HPDE6-E6E7 (cell line): ENCODE data around the gene PLA1A.

Source experiments
- DNase-seq: peaks from one replicate; pipeline ENCODE4 v3.0.0; 2011; ENCODE audit warnings: missing footprints; ENCODE audit errors: extremely low spot score

The PLA1A gene

DNA sequence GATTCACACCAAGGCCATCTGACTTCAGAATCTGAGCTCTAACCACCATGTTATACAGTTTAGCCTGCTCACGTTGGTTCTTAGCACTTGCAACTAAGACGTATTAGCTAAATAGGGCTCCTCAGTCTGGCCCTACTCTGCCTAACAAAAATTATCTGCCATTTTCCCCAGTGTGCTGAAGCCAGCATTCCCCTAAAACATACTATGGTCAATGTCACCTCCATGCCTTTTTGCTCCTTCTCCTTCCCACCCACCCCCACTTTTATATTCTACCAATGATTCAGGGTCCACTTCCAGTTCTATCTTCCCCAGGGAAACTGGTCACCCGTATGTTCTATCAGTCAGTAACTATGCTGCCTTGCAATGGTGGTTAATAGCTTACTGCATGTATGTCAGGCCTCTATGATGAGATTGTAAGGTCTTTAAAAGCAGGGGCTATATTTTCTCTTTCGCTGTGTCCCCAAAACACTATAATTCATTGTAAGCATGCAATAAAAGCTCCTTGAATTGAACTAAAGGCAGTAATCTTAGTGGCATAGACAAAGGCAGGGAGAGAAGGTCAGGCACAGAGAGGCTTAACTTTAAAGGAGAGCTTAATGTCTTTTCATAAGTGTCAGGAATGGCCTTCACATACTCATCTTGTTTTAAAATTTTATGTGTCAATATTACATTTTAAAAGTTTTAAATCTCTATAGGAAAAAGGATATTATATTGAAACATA is 39.4 kb downstream of the PLA1A start:
- no peak for DNase-seq

- peak; percentile 60 for DNase-seq
Measured at GRCh38 chr3:119637679-119638477, 40.2 kb downstream of the PLA1A start.

DNA sequence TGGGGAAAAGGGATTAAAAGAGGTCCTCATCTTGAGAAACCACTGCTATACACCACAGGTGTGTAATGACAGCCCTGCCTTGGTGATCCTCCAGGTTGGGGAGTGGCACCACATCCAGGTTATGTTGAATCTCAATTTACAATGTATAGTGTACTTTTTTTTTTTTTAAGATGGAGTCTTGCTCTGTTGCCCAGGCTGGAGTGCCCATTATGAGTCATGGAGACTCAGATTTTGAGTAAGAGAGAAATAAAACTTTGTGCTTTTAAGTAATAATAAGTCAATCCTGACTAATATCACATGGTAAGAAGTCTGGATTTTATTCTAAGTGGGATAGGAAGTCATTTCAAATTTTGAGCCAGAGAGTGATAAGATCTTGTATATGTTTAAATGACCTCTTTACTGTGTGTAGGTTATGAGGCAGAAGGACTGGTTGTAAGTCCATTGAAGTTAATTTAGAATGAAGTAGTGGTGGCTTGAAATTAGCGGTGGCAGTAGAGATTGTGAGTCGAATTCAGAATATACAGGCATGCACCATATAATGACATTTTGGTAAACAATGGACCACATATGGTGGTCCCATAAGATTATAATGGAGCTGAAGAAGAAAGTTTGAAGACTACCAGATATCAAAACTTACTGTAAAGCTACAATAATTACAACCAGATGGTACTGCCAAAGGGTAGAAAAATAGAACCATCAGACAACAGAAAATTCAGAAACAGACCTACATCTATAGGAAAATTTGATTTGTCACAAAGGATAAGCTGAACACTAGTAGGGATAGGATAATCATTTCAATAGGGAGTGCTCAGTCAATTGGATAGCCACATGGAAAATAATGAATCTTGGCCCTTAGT is 42.0 kb downstream of the PLA1A start:
- no peak for DNase-seq

DNA sequence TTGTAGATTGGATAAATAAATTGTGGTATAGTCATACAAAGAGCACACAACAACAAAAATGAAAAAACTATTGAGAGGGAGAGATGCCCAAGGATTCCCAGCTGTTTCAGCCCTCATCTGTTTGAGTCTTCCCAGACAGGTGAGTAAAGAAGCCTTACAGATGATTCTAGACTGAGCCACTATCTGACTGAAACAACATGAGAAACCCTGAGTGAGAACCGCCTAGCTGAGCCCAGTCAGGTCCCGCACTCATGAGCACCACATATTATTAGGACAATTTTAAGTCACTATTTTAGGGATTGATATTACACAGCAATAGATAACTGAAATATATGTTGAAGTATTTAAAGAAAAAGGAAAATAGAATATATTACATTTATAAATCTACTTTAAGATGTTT is 43.7 kb downstream of the PLA1A start:
- no peak for DNase-seq

DNA sequence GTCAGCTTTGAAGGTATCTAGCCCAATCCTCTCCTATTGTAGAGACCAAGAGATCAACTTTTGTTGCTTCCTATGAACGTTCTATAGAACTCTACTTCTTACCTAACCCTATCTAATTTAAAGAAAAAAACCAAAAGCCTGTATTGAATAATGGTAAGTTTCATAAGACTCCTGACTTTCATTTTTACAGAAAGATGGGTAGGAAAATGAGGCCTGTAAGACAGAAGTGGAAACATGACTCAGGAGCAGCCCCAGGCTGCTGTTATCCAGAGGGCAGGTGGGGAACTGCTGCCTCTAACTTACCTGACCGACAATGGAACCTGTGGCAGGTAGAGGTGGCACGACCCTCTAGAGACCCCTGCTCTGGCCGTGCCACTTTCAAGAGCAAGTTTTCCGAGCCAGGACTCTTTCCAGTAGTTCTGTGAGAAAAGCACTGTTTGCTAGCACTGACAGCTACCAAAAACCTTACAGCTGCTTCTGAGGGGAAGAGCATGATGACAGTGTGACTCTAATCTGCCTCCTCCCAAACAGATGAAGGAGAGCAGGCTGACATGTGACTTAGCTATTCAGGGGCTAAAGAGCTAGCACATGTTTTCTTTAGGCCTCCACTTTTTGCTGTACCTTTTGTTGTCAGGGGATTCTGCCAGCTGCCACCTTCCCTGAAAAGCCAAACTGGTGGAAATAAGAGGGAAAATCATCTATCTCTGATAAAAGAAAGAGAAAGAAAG is 45.2 kb downstream of the PLA1A start:
- DNase-seq, result no peak

DNA sequence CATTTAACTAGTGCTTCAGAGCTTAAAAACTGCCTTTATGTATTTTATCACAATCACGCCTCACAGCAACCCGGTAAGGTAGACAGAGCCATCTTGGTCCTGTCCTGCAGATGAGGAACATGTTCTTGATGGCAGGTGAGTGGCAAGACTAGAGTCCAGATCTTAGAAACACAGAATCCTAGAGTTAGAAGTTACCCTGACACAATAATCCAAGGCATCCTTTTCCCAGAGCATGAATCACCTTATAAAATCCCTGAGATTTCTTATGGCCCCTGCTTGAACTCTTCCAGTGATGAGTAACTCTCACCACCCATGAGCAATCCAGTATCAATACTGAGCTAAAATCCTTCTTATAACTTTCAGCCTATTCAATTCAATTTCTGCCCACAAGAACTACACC is 45.8 kb downstream of the PLA1A start:
- DNase-seq, result peak; percentile 64

DNA sequence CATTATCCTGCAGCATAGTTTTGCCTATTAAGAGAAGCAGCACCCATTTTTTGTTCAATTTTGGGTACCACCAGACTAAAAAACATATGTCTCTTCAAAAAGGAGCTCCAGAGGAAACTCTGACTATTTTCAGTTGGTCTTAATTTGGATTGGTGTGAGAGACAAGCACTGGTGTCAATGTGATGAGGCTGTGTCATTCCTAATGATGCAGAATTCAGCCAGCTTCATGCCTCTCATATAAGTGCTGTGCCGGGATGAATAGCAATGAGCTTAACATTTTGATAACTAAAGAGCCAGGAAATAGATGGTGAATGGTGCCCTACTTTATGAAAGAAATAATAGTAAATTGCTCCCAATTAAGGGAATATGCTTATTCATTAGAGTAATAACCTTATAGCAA is 46.8 kb downstream of the PLA1A start:
- DNase-seq, result no peak

DNA sequence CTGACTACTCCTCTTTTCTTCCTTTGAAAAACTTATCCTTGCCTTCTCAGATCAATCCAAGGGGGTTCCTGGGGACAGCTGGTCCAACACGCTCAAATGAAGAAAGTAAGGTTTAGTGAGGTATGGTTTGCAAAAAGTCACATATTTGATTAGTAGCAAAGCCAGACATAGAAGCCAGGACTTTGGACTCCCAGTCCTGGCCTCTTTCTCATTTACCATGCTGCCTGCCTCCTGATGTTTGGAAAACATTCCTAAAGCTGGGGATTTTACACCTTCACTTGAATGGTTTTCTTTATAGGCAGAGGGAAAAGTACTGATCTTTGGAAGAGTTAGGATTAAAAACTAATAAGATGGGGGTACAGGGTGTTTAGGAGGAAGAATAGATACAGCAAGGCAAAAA is 48.1 kb downstream of the PLA1A start:
- DNase-seq, result no peak

- no peak for DNase-seq
Measured at GRCh38 chr3:119647171-119647570, 49.5 kb downstream of the PLA1A start.

DNA sequence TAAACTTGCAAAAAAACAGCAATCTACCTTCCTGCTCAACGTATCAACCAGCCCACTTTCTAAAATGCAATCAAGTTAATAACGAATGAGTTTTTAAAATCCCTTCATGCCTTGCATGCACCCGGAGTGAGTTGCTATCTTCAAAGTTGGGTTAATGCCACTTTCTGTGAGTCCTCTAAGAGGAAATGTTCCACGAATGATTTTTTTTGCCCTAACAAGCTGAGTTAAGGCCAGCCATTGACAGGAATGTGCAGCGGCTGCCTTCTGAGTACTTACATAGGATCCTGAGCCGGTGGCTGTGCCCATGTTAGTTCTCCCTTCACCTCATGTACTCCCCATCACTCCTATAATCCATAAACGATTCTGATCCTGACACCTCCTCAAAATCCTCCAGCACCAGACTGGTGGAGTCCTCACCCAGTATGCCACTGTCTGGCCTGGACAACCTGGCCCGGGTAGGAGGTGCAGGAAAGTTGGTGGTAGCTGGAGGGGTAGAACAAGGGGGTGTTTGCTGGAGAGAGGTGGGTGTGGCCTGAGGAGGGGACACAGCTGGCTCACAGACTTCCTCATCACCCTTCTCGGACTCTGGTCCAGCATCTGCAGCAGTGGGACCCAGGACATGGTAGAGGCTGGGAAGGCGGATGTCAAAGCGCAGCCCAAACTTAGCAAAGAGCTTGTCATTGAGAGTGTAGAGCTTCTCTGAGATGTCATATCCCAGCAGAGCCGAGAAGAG is 50.3 kb downstream of the PLA1A start:
- no peak for DNase-seq

GRCh38 chr3:119649761-119650160 is 52.1 kb downstream of the PLA1A start:
- DNase-seq, result no peak

DNA sequence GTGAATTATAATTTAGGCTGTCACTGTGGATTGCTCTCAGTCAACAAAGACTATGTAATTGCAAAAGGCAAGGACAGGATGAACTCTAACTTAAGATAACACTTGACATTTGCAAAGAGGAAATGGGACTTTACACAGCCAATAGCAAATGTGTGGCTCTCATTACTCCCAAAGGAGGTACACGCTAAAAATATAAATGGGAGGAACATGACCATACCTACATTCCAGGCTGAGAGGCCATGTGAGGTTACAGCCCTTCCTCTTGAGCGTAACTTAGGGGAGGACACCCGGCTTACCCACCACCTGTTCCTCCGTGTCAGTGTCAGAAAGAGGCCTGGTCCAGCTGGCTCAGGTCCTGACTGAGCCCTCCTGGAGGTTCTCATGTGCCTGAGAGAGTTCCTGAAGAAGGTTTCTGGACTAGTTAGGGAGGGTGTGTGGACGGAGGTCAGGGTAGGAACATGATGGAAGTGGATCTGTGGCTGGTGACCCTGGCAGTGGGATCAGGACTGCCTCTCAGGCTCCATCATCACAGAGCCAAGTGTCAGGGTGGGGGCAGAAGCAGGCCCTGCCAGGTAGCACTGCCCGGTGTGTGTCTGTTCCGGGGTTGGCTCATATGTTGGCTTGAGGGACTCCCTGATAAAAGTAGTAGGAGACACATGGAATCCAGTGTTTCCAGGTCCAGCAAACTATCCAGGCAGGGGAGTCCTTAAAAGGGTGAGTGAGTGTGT is 54.8 kb downstream of the PLA1A start:
- no peak for DNase-seq

- DNase-seq, result no peak
Measured at GRCh38 chr3:119653876-119654275, 56.2 kb downstream of the PLA1A start.

- DNase-seq, result no peak
Measured at GRCh38 chr3:119657887-119658702, 60.4 kb downstream of the PLA1A start.

DNA sequence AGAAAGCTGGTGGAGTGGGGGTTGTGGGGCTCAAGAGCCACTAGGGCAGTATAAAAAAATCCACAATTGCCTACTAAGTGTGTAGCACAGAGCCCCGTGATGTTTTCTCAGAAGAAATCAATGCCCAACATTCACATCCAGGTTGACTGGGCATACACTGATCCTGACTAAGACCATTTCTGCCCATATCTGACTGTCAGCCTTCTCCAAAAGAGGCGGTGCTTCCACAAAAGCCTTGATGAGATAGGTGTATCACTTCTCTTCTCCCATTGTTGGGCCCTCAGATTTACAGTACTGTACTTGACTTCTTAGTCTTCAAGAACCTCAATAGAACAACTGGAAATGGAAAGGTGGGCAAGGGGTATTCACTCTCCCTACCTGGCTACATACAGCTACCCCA is 61.3 kb downstream of the PLA1A start:
- no peak for DNase-seq

GRCh38 chr3:119659606-119660291 is 62.1 kb downstream of the PLA1A start:
- no peak for DNase-seq

- DNase-seq, result no peak
Measured at GRCh38 chr3:119660474-119661440, 63.1 kb downstream of the PLA1A start, which contains the start of gene POPDC2. POPDC2 (minus strand) TSS chr3:119660589; CDS start chr3:119660423, 166 bp downstream.
